Heart left ventricle (tissue), 16 donors: ENCODE results near the gene RBPMS2. TPM values are rescaled to one million over a fixed set of nuclear protein-coding genes. Genes with fewer than 3 reads are reported as not detected.
A peak's percentile ranks its signal among the peaks of the same experiment; 100 is the strongest.

Source experiments
- ATAC-seq, 4 donors: fragments of 200-7000 bp; cut with Tn5 transposase; one replicate each; pipeline ENCODE4 v1.9.1; 2020 to 2022; ENCODE audit warnings: moderate library complexity in 4 of 4, mild to moderate bottlenecking in 3 of 4, moderate number of reproducible peaks in 1 of 4
- DNase-seq, 5 donors: peaks; one replicate each; pipeline ENCODE4 v3.0.0-alpha.2; 2020
- H3K27ac ChIP-seq, 12 donors: fragments of 200-600 bp; sonication (generic) in 4 of 12; one replicate each; pipeline versions ENCODE4 v1.5.0 to v1.8.0; 2016 to 2022; ENCODE audit warnings: mild to moderate bottlenecking in 2 of 12
- H3K27me3 ChIP-seq, 9 donors: fragments of 200-600 bp; sonication (generic) in 2 of 9; one replicate each; pipeline versions ENCODE4 v1.5.1 to v1.8.0; 2016 to 2022; ENCODE audit warnings: mild to moderate bottlenecking in 3 of 9
- H3K36me3 ChIP-seq, 9 donors: fragments of 200-600 bp; sonication (generic) in 2 of 9; one replicate each; pipeline versions ENCODE4 v1.5.0 to v1.8.0; 2018 to 2022; ENCODE audit warnings: mild to moderate bottlenecking in 2 of 9
- H3K4me1 ChIP-seq, 12 donors: fragments of 200-600 bp; sonication (generic) in 4 of 12; one replicate each; pipeline versions ENCODE4 v1.5.0 to v1.8.0; 2016 to 2022; ENCODE audit warnings: mild to moderate bottlenecking in 3 of 12
- H3K4me3 ChIP-seq, 12 donors: fragments of 200-600 bp; sonication (generic) in 4 of 12; one replicate each; pipeline versions ENCODE4 v1.5.0 to v1.8.0; 2017 to 2022; ENCODE audit warnings: mild to moderate bottlenecking in 9 of 12, moderate library complexity in 4 of 12
- H3K9me3 ChIP-seq, 12 donors: fragments of 200-600 bp; sonication (generic) in 4 of 12; one replicate each; pipeline versions ENCODE4 v1.5.0 to v1.8.0; 2016 to 2022; ENCODE audit warnings: mild to moderate bottlenecking in 1 of 12
- CTCF ChIP-seq, 12 donors: fragments of 200-600 bp; sonication (generic) in 4 of 12; IDR thresholded peaks; one replicate each; pipeline versions ENCODE4 v1.5.0 to v1.8.0; 2018 to 2022; ENCODE audit warnings: antibody characterized with exemption in 12 of 12, mild to moderate bottlenecking in 5 of 12
- POLR2A ChIP-seq, 2 donors: fragments of 450-650 bp; IDR thresholded peaks; one replicate each; pipeline ENCODE4 v1.6.1; 2017; ENCODE audit warnings: antibody characterized with exemption in 2 of 2, mild to moderate bottlenecking in 2 of 2, moderate library complexity in 2 of 2
- WGBS, 4 donors: extraction: QIAGEN DNeasy Blood & Tissue Kit in 2 of 4; methylation state at CpG; one replicate each; pipeline versions ENCODE4 v1.1.5 to v1.1.7; 2013 to 2018; 5-methylcytosine and 5-hydroxymethylcytosine counted together
- intact Hi-C, 10 donors: fragments of 100-400 bp; cut with DNase I; formaldehyde crosslinking; loops; one replicate each; pipeline versions ENCODE4 v1.11.1 to v1.14.2; 2022
- polyA plus RNA-seq, 2 donors: library from polyadenylated mRNA; stranded (reverse); fragments of 200-250 nt; gene quantifications; one replicate each; pipeline ENCODE4 v1.2.3, GENCODE V29; 2013
- total RNA-seq, 9 donors: library from RNA; depleted of rRNA in 2 of 9; stranded (reverse); fragments of >200 nt in 2 of 9; fragmentation: NEBNext Ultra II Directional in 3 of 9; extraction: Animal tissue kit (Norgen Biotek cat#: 25700) in 3 of 9; gene quantifications; one replicate each; pipeline versions ENCODE4 v1.1.0 to v1.2.4, GENCODE V29; 2016 to 2023
- donor health status: ischemic (EF 13 %, LVEDD 7.1; RV severe dilation, severe dysfunction).
- donor health status: healthy with polysubstance abuse.
- donor health status: DM: no; HTN: yes; CAD: no.
- donor health status: DM: no; HTN: no; CAD: no.
- donor health status: ischemic (EF 25% LVEDD 6.9; RV normal size, moderate dysfunction).
- donor health status: ischemic (EF 25% LVEDD 5.7; RV mildly dilated, moderate dysfunction).
- donor health status: healthy.
- donor health status: DM: yes; HTN: yes; CAD: no.
- donor health status: ischemic (EF 35%, LVEDD 5.7; RV mildly dilated, moderate dysfunction).
- donor health status: nonischemic (EF 11% LVEDD 7.7; RV severe dilation, severe dysfunction).
- donor health status: DM: yes; HTN: yes; CAD: no.
- donor health status: PGD.
- donor health status: ischemic (EF 29% LVEDD 5.4; RV normal size, mild dysfunction).
- donor health status: nonischemic (EF 23%, LVEDD 6.1; RV moderate dilation, normal function).

The RBPMS2 gene
- total and polyA plus RNA-seq, 11 donors, result 49.8 to 530 (median 202) TPM

- intact Hi-C loops, result loop anchor here in 2 of 10 donors (5.0 kb wide), 2 partner anchors 34 to 39 kb away; no protein-coding TSS in a partner anchor
- Histone ChIP-seq H3K27me3 (peaks cover 0 to 27% (median 0%) of the 10 kb centered on the region in 9 donors), H3K4me3 (peak overlapping the region in 4 of 12 donors; percentile 70 to 97 (median 84)), H3K9me3 (no peaks in the 10 kb centered on the region), H3K4me1 (peaks cover 0 to 46% (median 9%) of the 10 kb centered on the region in 12 donors), H3K27ac (peak overlapping the region in 11 of 12 donors; percentile 82 to 98 (median 93)), H3K36me3 (no peaks in the 10 kb centered on the region)
- 78 to 86% (median 85%) methylated on average over 6 of the region's 6 CpGs for WGBS, 4 donors
- no peak for ATAC-seq
- TF ChIP-seq CTCF (IDR thresholded peaks at IDR 0.05) (no peak), POLR2A (IDR thresholded peaks at IDR 0.05) (no peak)
- DNase-seq, result no peak
Observed at GRCh38 chr15:64772964-64773363, 2.4 kb downstream of the RBPMS2 start.

GRCh38 chr15:64772488-64772887, 2.9 kb downstream of the RBPMS2 start:
- Histone ChIP-seq H3K27me3 (peaks cover 0 to 27% (median 0%) of the 10 kb centered on the region in 9 donors), H3K4me1 (peaks cover 0 to 45% (median 10%) of the 10 kb centered on the region in 12 donors), H3K27ac (peak overlapping the region in 8 of 12 donors; percentile 3 to 98 (median 92)), H3K4me3 (peak overlapping the region in 1 of 12 donors; percentile 88), H3K9me3 (no peaks in the 10 kb centered on the region), H3K36me3 (no peaks in the 10 kb centered on the region)
- TF ChIP-seq POLR2A (IDR thresholded peaks at IDR 0.05) (no peak), CTCF (IDR thresholded peaks at IDR 0.05) (no peak)
- ATAC-seq, result no peak
- WGBS, 4 donors, result 56 to 60% (median 58%) methylated on average over 3 of the region's 3 CpGs
- intact Hi-C loops, result loop anchor here in 2 of 10 donors (5.0 kb wide), 2 partner anchors 35 to 40 kb away; no protein-coding TSS in a partner anchor
- no peak for DNase-seq

- TF ChIP-seq POLR2A (IDR thresholded peaks at IDR 0.05) (no peak), CTCF (IDR thresholded peaks at IDR 0.05) (no peak)
- peak overlapping the region in 2 of 12 donors; percentile 2 to 15 for H3K27ac ChIP-seq
- 55 to 67% (median 62%) methylated on average over 2 of the region's 2 CpGs for WGBS, 4 donors
- H3K27me3 ChIP-seq, result peaks cover 0 to 17% (median 0%) of the 10 kb centered on the region in 9 donors
- no peak overlapping the region for H3K4me3 ChIP-seq
- no peaks in the 10 kb centered on the region for H3K9me3 ChIP-seq
- no peak for ATAC-seq
- DNase-seq, result no peak
- H3K4me1 ChIP-seq, result peaks cover 0 to 33% (median 4%) of the 10 kb centered on the region in 12 donors
- intact Hi-C loops, result loop anchor here in 2 of 10 donors (5.0 kb wide), 2 partner anchors 37 to 42 kb away; no protein-coding TSS in a partner anchor
- no peaks in the 10 kb centered on the region for H3K36me3 ChIP-seq
Observed at GRCh38 chr15:64770626-64771025, 4.8 kb downstream of the RBPMS2 start.

GRCh38 chr15:64767203-64767602, 8.2 kb downstream of the RBPMS2 start:
- no peak for TF ChIP-seq CTCF (IDR thresholded peaks at IDR 0.05)
- no peak for TF ChIP-seq POLR2A (IDR thresholded peaks at IDR 0.05)
- DNase-seq, result no peak
- H3K27ac ChIP-seq, result peak overlapping the region in 4 of 12 donors; percentile 9 to 40 (median 24)
- H3K4me3 ChIP-seq, result no peak overlapping the region
- intact Hi-C loops, result no loop called here
- H3K4me1 ChIP-seq, result peaks cover 0 to 39% (median 17%) of the 10 kb centered on the region in 12 donors
- no peaks in the 10 kb centered on the region for H3K36me3 ChIP-seq
- WGBS, 4 donors, result 77 to 96% (median 85%) methylated on average over 7 of the region's 7 CpGs
- H3K9me3 ChIP-seq, result no peaks in the 10 kb centered on the region
- ATAC-seq, result no peak
- H3K27me3 ChIP-seq, result no peaks in the 10 kb centered on the region
